ENCODE data around the gene FLNA.

Gene FLNA

GRCh38 chrX:154300816-154301215, 73.6 kb downstream of the FLNA start:
- no peaks in the 10 kb centered on the region for H3K9me3 ChIP-seq (ENCODE audit: low read length)
- H3K79me2 ChIP-seq (ENCODE audit: insufficient read depth, low read length), result no peaks in the 10 kb centered on the region

More at GRCh38 chrX:154300816-154301215, 73.6 kb downstream of the FLNA start:
- no peak for TF ChIP-seq EZH2 (IDR thresholded peaks at IDR 0.05; ENCODE audit: borderline replicate concordance, low read length)
- no peak for TF ChIP-seq CTCF (IDR thresholded peaks at IDR 0.05; ENCODE audit: low read length)
- Histone ChIP-seq H3K4me2 (ENCODE audit: low read length) (no peak overlapping the region), H4K20me1 (ENCODE audit: insufficient read depth, low read length) (no peaks in the 10 kb centered on the region), H3K9ac (ENCODE audit: low read length) (no peak overlapping the region), H3K27ac (ENCODE audit: low read depth, low read length, poor library complexity, severe bottlenecking) (no peak overlapping the region), H3K4me3 (ENCODE audit: low read depth, low read length, poor library complexity, severe bottlenecking) (no peak overlapping the region), H2AFZ (ENCODE audit: low read length) (no peak overlapping the region), H3F3A (ENCODE audit: insufficient read depth, low read length) (no peaks in the 10 kb centered on the region), H3K27me3 (ENCODE audit: insufficient read depth, low read length) (no peaks in the 10 kb centered on the region), H3K36me3 (ENCODE audit: insufficient read depth, low read length) (no peaks in the 10 kb centered on the region), H3K4me1 (ENCODE audit: insufficient read depth, low read length, severe bottlenecking) (no peaks in the 10 kb centered on the region), H3K9me2 (ENCODE audit: low read depth, low read length) (no peaks in the 10 kb centered on the region)

All from OCI-LY1 (cell line).